Measurements from ENCODE around the gene MARCO.

- TF ChIP-seq CTCF (IDR thresholded peaks at IDR 0.05), result no peak
- no peak for TF ChIP-seq POLR2AphosphoS5 (IDR thresholded peaks at IDR 0.05)
Observed at GRCh38 chr2:118970396-118971135, 28.6 kb downstream of the MARCO start.
